ENCODE measurements around the gene FGF14.

- TF ChIP-seq POLR2A (IDR thresholded peaks at IDR 0.05): no peak
- no peak for TF ChIP-seq CTCF (IDR thresholded peaks at IDR 0.05)
- TF ChIP-seq EP300 (IDR thresholded peaks at IDR 0.05): no peak
These were observed 112.2 kb downstream of the FGF14 start for GRCh38 chr13:102289606-102290005.
